Nucleus accumbens (tissue), 56 donors: ENCODE measurements around the gene PTPRM.

Source experiments
- DNase-seq, 56 donors: peaks; one replicate each; lab custom pipeline; 2025; lab: John Stamatoyannopoulos, UW

Gene PTPRM

GRCh38 chr18:7663366-7664312 lies 96.5 kb downstream of the PTPRM start:
- DNase-seq = no peak

GRCh38 chr18:7666195-7666776 lies 99.2 kb downstream of the PTPRM start:
- no peak for DNase-seq

GRCh38 chr18:7668392-7668791 lies 101.3 kb downstream of the PTPRM start:
- DNase-seq = no peak

DNA sequence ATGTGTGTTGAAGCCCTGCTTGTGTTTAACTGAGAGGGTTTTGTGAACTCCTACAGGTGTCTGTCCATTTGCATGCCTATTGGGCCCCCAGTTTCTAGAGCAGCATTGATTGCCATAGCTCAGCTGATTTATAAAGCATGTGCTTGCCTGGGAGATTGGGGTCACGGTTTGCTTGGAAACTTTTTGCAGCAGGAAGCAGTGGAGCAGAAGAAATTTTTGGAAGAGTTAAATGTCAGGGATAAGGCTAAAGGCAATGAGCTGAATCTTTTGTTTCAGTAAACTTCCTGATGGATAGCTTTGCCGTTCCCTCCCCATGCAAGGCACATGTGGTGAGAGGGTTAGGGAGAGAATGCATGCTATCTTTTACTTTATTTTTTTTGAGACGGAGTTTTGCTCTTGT lies 102.2 kb downstream of the PTPRM start:
- DNase-seq = no peak

DNA sequence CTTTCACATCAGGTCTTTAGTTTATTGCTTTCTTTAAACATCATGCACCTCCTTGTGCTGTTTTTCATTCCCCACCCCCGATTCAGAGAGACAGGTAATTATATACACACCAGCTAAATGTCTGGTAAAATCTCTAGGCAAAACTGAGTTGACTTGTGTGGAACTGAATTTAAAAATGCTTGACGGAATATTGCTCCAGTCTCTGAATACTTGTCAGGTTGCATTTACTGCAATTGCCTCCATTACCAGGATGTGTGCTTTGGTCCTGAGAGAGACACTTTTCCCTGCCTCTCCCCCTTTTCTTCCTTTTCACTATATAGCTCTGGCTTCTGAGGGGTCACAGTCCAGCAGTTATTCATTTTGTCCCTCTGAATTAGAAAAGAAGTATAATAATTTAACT lies 104.0 kb downstream of the PTPRM start:
- no peak for DNase-seq

- no peak for DNase-seq
Measured at GRCh38 chr18:7676253-7676873, 109.2 kb downstream of the PTPRM start.

DNA sequence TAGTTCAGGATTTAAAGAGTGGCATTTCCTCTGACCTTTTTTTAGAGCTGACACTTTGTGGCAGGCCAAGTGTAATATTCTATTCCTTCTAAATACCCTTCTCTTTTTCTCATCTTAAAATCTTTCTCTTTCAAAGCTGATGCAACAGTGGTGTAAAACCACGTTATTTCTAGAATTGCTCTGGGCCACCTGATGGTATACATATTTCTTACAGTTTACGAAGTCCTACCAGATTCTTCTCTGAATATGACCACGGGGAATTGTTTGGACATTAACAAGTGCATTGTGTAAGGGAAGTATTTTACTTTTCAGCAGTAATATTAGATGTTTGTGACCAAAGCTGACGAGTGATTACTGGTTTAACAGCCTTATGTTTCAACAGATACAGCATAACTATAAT lies 109.9 kb downstream of the PTPRM start:
- no peak for DNase-seq

GRCh38 chr18:7677424-7677823 lies 110.3 kb downstream of the PTPRM start:
- no peak for DNase-seq

DNA sequence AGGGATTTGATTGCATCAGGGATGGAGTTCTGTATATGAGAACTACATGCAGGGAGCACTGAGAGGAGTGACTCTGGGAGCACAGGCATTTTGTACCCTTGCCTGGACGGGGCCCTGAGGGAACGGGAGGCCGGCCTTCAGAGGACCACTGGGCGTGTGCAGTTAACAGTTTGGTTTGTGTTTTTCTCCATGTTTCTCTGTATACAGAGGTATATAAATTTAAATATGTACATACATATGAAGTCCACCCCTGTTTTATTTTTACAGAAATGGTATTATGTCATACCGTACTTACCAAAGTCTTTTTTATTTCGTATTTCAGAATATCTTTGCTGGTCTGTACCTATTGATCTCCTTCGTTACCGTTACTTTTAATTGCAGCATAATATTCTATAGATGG lies 111.3 kb downstream of the PTPRM start:
- DNase-seq = no peak

- DNase-seq = no peak
Measured at GRCh38 chr18:7678801-7679200, 111.7 kb downstream of the PTPRM start.

GRCh38 chr18:7681298-7681697 lies 114.2 kb downstream of the PTPRM start:
- DNase-seq = no peak

DNA sequence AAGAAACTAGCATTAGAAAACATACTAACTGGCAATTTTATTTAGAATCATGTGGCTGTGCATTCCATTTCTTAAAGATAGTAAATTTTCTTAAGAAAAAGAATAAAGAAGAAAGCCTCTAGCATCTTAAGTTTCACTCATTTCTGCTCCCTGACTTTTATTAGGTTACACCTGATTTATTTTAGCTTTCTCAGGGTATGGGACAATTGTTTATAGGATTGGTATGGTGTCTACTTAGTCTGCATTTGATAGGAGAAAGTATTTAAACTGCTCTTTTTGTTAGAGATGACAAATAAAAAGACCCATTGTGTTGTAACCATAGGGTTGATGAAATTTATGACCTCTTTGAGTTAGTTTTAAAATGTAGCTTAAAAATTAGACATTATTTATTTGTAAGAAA lies 115.2 kb downstream of the PTPRM start:
- DNase-seq = no peak

DNA sequence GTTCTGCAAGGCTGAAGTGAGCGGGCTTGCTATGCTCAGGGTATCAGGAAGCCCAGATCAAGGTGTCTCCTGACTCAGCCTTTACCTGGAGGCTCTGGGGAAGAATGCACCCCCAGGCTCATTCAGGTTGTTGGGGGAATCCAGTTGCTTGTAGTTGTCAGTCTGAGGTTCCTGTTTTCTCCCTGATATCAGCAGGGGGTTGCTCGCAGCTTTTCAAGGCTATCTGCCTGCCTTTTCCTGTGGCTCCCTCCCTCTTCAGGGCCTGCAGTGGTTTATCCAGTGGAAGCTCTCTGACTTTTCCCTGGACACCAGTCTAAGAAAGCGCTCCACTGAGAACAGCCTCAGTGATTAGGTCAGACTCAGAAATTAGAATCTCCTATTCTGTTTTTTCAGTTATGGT lies 116.6 kb downstream of the PTPRM start:
- no peak for DNase-seq

- no peak for DNase-seq
Measured at GRCh38 chr18:7684357-7684756, 117.2 kb downstream of the PTPRM start.

DNA sequence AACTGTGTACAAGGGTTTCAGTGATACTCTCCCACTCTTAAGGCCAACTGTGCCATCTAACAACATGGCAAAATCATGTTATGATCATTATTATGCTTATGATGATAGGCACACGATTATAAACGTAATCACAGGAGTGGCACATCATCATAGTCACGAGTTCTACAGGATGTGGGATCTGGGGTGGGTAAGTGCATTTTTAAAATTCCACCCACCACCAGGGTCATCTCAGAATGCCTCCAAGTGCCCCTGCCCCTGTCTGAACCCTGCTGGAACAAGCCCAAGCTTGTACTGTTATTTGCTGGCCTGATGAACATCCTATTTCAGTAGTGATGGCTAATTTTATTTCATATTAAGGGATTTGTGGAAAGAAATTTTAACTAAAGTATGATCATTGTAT lies 117.8 kb downstream of the PTPRM start:
- no peak for DNase-seq

GRCh38 chr18:7686278-7686677 lies 119.2 kb downstream of the PTPRM start:
- DNase-seq = no peak

GRCh38 chr18:7688580-7688979 lies 121.5 kb downstream of the PTPRM start:
- no peak for DNase-seq

GRCh38 chr18:7691206-7691605 lies 124.1 kb downstream of the PTPRM start:
- DNase-seq = no peak

DNA sequence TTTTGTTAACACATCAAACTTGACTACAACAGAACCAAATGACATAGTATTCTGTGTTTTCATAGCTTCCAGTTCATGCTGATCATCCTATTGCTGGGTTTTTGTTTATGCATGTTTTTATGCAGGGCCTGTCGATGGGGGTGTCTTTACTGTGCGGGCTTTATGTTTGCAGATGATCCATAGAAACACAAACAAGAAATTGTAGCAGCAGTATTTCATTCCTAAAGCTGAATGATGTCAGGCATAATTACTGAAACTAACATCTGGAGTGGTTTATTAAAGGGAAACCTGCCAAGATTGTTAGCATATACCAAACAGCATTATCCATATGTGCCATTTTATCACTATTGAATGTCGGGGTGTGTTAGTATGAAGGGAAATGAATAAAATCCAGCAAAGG lies 129.7 kb downstream of the PTPRM start:
- no peak for DNase-seq

GRCh38 chr18:7697306-7697705 lies 130.2 kb downstream of the PTPRM start:
- no peak for DNase-seq

- DNase-seq = no peak
Measured at GRCh38 chr18:7711495-7711894, 144.4 kb downstream of the PTPRM start.

DNA sequence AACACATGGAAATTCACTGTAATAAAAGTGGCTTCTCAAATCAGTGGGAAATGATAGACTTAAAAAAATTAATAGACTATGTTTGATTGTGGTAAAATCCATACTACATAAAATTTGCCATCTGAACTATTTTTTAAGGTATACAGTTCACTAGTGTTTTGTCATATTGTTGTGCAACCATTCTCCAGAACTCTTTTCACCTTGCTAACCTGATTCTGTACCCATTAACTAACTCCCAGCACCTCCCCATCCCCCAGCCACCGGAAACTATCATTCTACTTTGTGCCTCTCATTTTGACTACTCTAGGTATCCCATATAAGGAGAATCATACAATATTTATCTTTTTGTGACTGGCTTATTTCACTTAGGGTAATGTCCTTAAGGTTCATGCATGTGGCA lies 153.3 kb downstream of the PTPRM start:
- DNase-seq = no peak
